Stimulated activated CD4-positive, alpha-beta T cell treated with anti-CD3 and anti-CD28 coated beads, Interleukin-12 subunit alpha, Interleukin-12 subunit beta, amount 100 ng/mL, for 48 hours (primary cell): ENCODE data around the gene FAXDC2.

Source experiments
- DNase-seq, 3 donors: peaks; one replicate each; pipeline ENCODE4 v3.0.0-alpha.2; 2020; ENCODE audit warnings: low read depth in 2 of 3, low spot score in 1 of 3

The FAXDC2 gene

GRCh38 chr5:154797762-154798161, 52.6 kb downstream of the FAXDC2 start:
- no peak for DNase-seq

GRCh38 chr5:154795235-154795596, 55.2 kb downstream of the FAXDC2 start:
- no peak for DNase-seq

- DNase-seq: no peak
Measured at GRCh38 chr5:154794525-154795234, 55.7 kb downstream of the FAXDC2 start.

- DNase-seq: no peak
Measured at GRCh38 chr5:154793599-154794524, 56.5 kb downstream of the FAXDC2 start.

DNA sequence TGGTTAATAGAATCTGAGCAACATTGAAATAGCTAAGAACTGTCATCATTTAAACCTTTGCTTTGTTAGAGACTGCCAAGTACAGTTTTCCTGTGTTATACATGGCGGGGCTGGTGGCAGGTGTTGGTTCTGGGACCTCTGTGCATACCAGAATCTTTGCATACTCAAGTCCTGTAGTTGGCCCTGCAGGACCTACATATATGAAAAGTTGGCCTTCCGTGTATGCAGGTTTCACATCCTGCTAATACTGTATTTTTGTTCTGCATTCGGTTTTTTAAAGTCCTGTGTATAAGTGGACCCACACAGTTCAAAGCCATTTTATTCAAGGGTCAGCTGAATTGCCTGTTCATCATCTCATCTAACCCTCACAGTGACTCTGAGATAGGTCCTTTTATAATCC, 58.9 kb downstream of the FAXDC2 start:
- DNase-seq: no peak

GRCh38 chr5:154788212-154788611, 62.2 kb downstream of the FAXDC2 start:
- no peak for DNase-seq

GRCh38 chr5:154786414-154786813, 64.0 kb downstream of the FAXDC2 start:
- no peak for DNase-seq

GRCh38 chr5:154784856-154785255, 65.5 kb downstream of the FAXDC2 start:
- no peak for DNase-seq

DNA sequence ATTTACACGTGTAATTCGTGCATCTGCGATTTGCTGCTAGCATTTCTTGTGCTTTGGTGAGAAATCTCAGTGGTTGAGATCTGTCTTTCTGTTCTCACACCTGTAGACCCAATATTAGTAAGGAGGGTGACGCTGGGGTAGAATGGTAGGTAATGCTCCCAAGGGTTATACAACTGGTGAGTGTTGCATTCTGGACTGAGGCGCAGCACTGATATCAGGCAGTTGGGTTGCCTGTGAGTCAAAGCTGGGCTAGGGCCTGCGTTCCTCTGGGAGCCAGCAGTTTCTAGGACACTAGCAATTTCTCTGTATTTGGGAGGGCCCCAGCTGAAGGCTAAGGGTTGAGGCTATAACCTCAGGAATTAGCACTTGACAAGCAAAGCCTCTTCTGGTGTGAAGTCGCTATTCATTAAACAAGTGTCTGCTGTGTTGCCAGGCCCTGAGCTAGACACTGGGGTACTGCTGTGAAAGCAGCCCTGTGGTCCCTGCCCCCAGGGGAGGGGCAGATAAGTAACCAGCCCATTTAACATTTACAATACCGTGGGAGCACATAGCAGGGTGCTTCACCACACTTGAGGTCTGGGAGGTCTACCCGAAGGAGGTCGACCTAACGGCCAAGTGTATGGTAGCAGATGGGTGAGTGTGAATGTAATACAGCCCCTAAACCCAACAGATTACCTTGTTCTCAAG, 66.5 kb downstream of the FAXDC2 start:
- no peak for DNase-seq

GRCh38 chr5:154782812-154783592, 67.4 kb downstream of the FAXDC2 start:
- DNase-seq: no peak

- DNase-seq: no peak
Measured at GRCh38 chr5:154782326-154782725, 68.1 kb downstream of the FAXDC2 start.

GRCh38 chr5:154780128-154780527, 70.3 kb downstream of the FAXDC2 start:
- DNase-seq: no peak

DNA sequence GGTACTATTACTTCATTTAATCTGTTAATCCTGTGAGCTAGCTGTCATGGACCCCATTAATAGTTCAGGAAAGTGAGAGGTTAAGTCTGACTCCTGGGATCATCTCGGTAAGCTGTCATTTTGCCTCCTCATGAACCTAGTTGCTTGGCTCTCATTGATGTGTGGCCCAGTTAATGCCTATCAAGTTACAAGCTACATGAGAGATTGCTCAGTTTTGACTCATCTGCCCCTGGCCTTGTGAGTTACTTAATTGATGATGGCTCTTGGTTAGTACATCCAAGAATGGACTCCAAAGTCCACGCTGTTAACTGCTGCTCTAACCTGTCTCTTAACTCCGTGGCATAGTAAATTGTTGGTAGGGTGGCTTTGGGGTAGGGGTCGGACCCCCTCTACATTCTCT, 71.3 kb downstream of the FAXDC2 start:
- DNase-seq: no peak

GRCh38 chr5:154778534-154778933, 71.9 kb downstream of the FAXDC2 start:
- DNase-seq: no peak

GRCh38 chr5:154776167-154776566, 74.2 kb downstream of the FAXDC2 start:
- DNase-seq: no peak

DNA sequence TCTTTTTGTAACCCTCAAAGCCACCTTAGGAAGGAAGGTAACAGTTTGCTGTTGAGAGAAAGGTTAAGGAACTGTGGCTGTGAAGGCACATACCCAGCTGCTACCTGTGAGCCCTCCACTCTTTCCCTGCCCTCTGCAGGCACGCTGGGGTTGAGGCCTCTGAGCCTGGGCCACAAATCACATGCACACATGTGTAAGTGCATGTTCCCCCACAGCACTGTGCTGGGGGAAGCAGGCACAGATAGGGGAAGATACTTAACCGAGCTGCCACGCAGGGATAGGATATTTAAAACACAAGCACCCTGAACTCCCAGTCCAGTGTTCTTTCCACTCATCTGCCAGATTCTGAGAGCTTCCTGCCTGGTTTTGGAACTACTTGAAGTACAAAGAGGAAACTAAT, 77.1 kb downstream of the FAXDC2 start:
- no peak for DNase-seq

DNA sequence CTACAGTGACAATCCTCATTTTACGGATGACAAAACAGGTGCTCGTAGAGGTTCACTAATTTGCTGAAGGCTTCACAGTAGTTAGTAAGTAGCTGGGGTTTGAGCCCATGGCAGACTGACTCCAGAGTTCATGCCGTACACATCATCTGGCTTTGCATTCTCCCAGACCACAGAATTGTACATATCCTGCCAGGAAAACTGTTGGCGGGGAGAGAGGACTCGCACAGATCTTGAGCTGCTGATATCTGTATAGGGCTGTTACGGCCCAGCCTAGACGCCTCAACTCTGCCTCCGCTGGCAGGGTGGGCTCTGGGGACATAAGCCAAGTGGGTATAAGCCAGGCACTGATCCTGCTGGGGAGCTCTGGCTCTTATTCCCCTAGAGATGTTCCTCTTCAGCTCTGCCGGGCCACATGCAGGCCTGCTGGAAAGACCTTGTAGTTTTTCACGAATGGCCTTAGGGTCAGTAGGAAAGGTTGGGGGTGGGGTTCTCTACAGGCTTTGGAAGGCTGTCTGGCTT, 79.0 kb downstream of the FAXDC2 start:
- DNase-seq: no peak

- no peak for DNase-seq
Measured at GRCh38 chr5:154770111-154770510, 80.3 kb downstream of the FAXDC2 start.
